GM23338 (cell line): ENCODE results near the gene BRSK2. TPM values are rescaled to one million over a fixed set of nuclear protein-coding genes. Genes with fewer than 3 reads are reported as not detected.

Experiments
- ATAC-seq: fragments of 200-7000 bp; cut with Tn5 transposase; 3 replicates; pipeline ENCODE4 v1.9.1; 2020
- DNase-seq: peaks from one replicate; pipeline ENCODE4 v3.0.0-alpha.2; 2015; ENCODE audit warnings: low spot score
- H2AFZ ChIP-seq: fragments of 200-600 bp; sonication (generic); 2 replicates; pipeline ENCODE4 v1.8.0; 2016; ENCODE audit warnings: antibody characterized with exemption, mild to moderate bottlenecking, moderate library complexity
- H3F3A ChIP-seq: fragments of 200-600 bp; sonication (generic); replicated peaks from 2 replicates; pipeline ENCODE4 v1.8.0; 2017; ENCODE audit warnings: antibody characterized with exemption, mixed run types, low read depth
- H3K27ac ChIP-seq: fragments of 200-600 bp; sonication (generic); 2 replicates; pipeline ENCODE4 v1.6.1; 2016; ENCODE audit warnings: low read depth
- H3K27me3 ChIP-seq: fragments of 200-600 bp; sonication (generic); 2 replicates; pipeline ENCODE4 v1.8.0; 2016; ENCODE audit warnings: mild to moderate bottlenecking, mixed run types, moderate library complexity; ENCODE audit not compliant: insufficient read depth
- H3K36me3 ChIP-seq: fragments of 200-600 bp; sonication (generic); 2 replicates; pipeline ENCODE4 v1.8.0; 2016; ENCODE audit warnings: mild to moderate bottlenecking; ENCODE audit not compliant: insufficient read depth
- H3K4me1 ChIP-seq: fragments of 200-600 bp; sonication (generic); 2 replicates; pipeline ENCODE4 v1.8.0; 2016; ENCODE audit warnings: mild to moderate bottlenecking, moderate library complexity; ENCODE audit not compliant: insufficient read depth
- H3K4me2 ChIP-seq: fragments of 200-600 bp; sonication (generic); 2 replicates; pipeline ENCODE4 v1.7.1; 2017; ENCODE audit warnings: mixed run types
- H3K4me3 ChIP-seq: fragments of 200-600 bp; sonication (generic); 2 replicates; pipeline ENCODE4 v1.6.1; 2016; ENCODE audit warnings: mixed run types
- H3K79me2 ChIP-seq: fragments of 200-600 bp; sonication (generic); replicated peaks from 2 replicates; pipeline ENCODE4 v1.8.0; 2017; ENCODE audit warnings: mild to moderate bottlenecking; ENCODE audit not compliant: insufficient read depth
- H3K9me2 ChIP-seq: fragments of 200-600 bp; sonication (generic); 2 replicates; pipeline ENCODE4 v1.8.0; 2017; ENCODE audit not compliant: insufficient read depth
- H4K20me1 ChIP-seq: fragments of 200-600 bp; sonication (generic); replicated peaks from 2 replicates; pipeline ENCODE4 v1.8.0; 2017; ENCODE audit warnings: mild to moderate bottlenecking; ENCODE audit not compliant: insufficient read depth
- H3K27ac Mint-ChIP-seq: 2 replicates; pipeline ENCODE4 v1.8.0; 2020; ENCODE audit warnings: inconsistent platforms, mild to moderate bottlenecking, moderate library complexity, mixed read lengths
- H3K27me3 Mint-ChIP-seq: 3 replicates; pipeline ENCODE4 v1.8.0; 2022; ENCODE audit warnings: low read depth, mild to moderate bottlenecking, moderate library complexity, mixed read lengths, inconsistent platforms; ENCODE audit not compliant: insufficient read depth, poor library complexity
- H3K36me3 Mint-ChIP-seq: 3 replicates; pipeline ENCODE4 v1.8.0; 2021; ENCODE audit warnings: low read depth, mild to moderate bottlenecking, inconsistent platforms, moderate library complexity, mixed read lengths
- H3K4me1 Mint-ChIP-seq: 3 replicates; pipeline ENCODE4 v1.8.0; 2020; ENCODE audit warnings: mild to moderate bottlenecking, inconsistent platforms, mixed read lengths
- H3K4me3 Mint-ChIP-seq: 3 replicates; pipeline ENCODE4 v1.8.0; 2021; ENCODE audit warnings: moderate library complexity, mild to moderate bottlenecking, inconsistent platforms, mixed read lengths
- H3K9me3 Mint-ChIP-seq: 3 replicates; pipeline ENCODE4 v1.8.0; 2020; ENCODE audit warnings: moderate library complexity, mild to moderate bottlenecking, inconsistent platforms, mixed read lengths
- CREB1 ChIP-seq: fragments of 250-450 bp; sonication (Bioruptor Pico); IDR thresholded peaks from 2 replicates; pipeline ENCODE4 v1.5.0; 2020; ENCODE audit warnings: low read depth, mild to moderate bottlenecking, moderate library complexity
- ETS1 ChIP-seq: IDR thresholded peaks from 2 replicates; pipeline ENCODE4 v1.6.1; 2016; ENCODE audit warnings: antibody characterized with exemption
- REST ChIP-seq: IDR thresholded peaks from one replicate; pipeline ENCODE4 v1.6.1; 2018; ENCODE audit warnings: antibody characterized with exemption; ENCODE audit not compliant: unreplicated experiment
- STAT1 ChIP-seq: IDR thresholded peaks from one replicate; pipeline ENCODE4 v1.6.1; 2016; ENCODE audit warnings: antibody characterized with exemption; ENCODE audit not compliant: unreplicated experiment
- ZNF331 ChIP-seq: fragments of 250-450 bp; sonication (Bioruptor Pico); IDR thresholded peaks from 2 replicates; pipeline ENCODE4 v1.5.0; 2020; ENCODE audit warnings: low read depth, mild to moderate bottlenecking, moderate library complexity
- polyA plus RNA-seq: library from polyadenylated mRNA; unstranded; fragments of >200 nt; fragmentation: Nextera tagmentation; extraction: Ambion mirVana; gene quantifications from 2 replicates; pipeline ENCODE4 v1.2.1, GENCODE V29; 2016
- total RNA-seq: library from RNA; depleted of rRNA; stranded (reverse); fragments of >200 nt; shearing (Covaris generic); gene quantifications from 2 replicates; pipeline ENCODE4 v1.2.3, GENCODE V29; 2014

The BRSK2 gene
- total and polyA plus RNA-seq, 2 experiments from 2014 or later = 7.2 to 20.3 TPM

- Mint-ChIP-seq H3K36me3 (0 out of 3 replicates have a peak, but pooled peaks cover 3% of the 10 kb centered on the region), H3K4me3 (no peak overlapping the region), H3K4me1 (peaks cover 5% of the 10 kb centered on the region), H3K27ac (no peak overlapping the region), H3K27me3 (peaks cover under 1% of the 10 kb centered on the region), H3K9me3 (peaks cover 4% of the 10 kb centered on the region; the same call in 1 of the 3 replicates)
- Histone ChIP-seq H3K36me3 (no peaks in the 10 kb centered on the region), H3K27ac (no peak overlapping the region), H3K9me2 (no peaks in the 10 kb centered on the region), H3K4me2 (no peak overlapping the region), H3K4me1 (no peaks in the 10 kb centered on the region), H4K20me1 (peaks cover 18% of the 10 kb centered on the region; the same call in 1 of the 2 replicates), H2AFZ (no peak overlapping the region), H3K27me3 (no peaks in the 10 kb centered on the region), H3K79me2 (peaks cover 70% of the 10 kb centered on the region), H3F3A (no peaks in the 10 kb centered on the region), H3K4me3 (no peak overlapping the region)
- ATAC-seq (no peak), DNase-seq (no peak)
- TF ChIP-seq ETS1 (no peak), ZNF331 (CRISPR knock-in tag) (no peak), CREB1 (CRISPR knock-in tag) (no peak)
Measured at GRCh38 chr11:1397146-1397861, 7.6 kb downstream of the BRSK2 start.

GRCh38 chr11:1397862-1398527, 8.3 kb downstream of the BRSK2 start:
- Histone ChIP-seq H4K20me1 (peaks cover 21% of the 10 kb centered on the region; the same call in 1 of the 2 replicates), H3K4me3 (no peak overlapping the region), H3K27me3 (no peaks in the 10 kb centered on the region), H3K79me2 (peaks cover 70% of the 10 kb centered on the region), H2AFZ (no peak overlapping the region), H3K36me3 (no peaks in the 10 kb centered on the region), H3K27ac (no peak overlapping the region), H3K9me2 (no peaks in the 10 kb centered on the region), H3K4me2 (no peak overlapping the region), H3K4me1 (no peaks in the 10 kb centered on the region), H3F3A (no peaks in the 10 kb centered on the region)
- peaks cover 5% of the 10 kb centered on the region for H3K4me1 Mint-ChIP-seq
- peaks cover 4% of the 10 kb centered on the region; the same call in 1 of the 3 replicates for H3K9me3 Mint-ChIP-seq
- H3K27me3 Mint-ChIP-seq = no peaks in the 10 kb centered on the region
- TF ChIP-seq STAT1 (no peak), REST (no peak), ETS1 (no peak), CREB1 (CRISPR knock-in tag) (no peak)
- no peak overlapping the region for H3K27ac Mint-ChIP-seq
- ATAC-seq (peak; percentile 11), DNase-seq (no peak)
- H3K4me3 Mint-ChIP-seq = no peak overlapping the region
- 0 out of 3 replicates have a peak, but pooled peaks cover 3% of the 10 kb centered on the region for H3K36me3 Mint-ChIP-seq
